Right renal cortex interstitium (tissue), 3 donors: ENCODE results near the gene RPAIN. TPM values are rescaled to one million over a fixed set of nuclear protein-coding genes. Genes with fewer than 3 reads are reported as not detected.
A peak's percentile ranks its signal among the peaks of the same experiment; 100 is the strongest.
"Not testable (repeated sequence)": the region's sequence is repeated elsewhere in the genome, so short reads cannot be mapped to it uniquely, and the experiment has no call there.

Experiments used
- DNase-seq, 3 donors: peaks; one replicate each; pipeline ENCODE4 v3.0.0-alpha.2; 2013; ENCODE audit warnings: low read depth in 3 of 3, low spot score in 2 of 3
- polyA plus RNA-seq, 3 donors: library from polyadenylated mRNA; unstranded; fragments of 120-200 nt; gene quantifications; one replicate each; pipeline ENCODE4 v1.2.1, GENCODE V29; 2013; ENCODE audit not compliant: insufficient read length in 3 of 3

RPAIN gene
- polyA plus RNA-seq, 3 donors, result 56.9 to 64.7 (median 58.1) TPM

DNA sequence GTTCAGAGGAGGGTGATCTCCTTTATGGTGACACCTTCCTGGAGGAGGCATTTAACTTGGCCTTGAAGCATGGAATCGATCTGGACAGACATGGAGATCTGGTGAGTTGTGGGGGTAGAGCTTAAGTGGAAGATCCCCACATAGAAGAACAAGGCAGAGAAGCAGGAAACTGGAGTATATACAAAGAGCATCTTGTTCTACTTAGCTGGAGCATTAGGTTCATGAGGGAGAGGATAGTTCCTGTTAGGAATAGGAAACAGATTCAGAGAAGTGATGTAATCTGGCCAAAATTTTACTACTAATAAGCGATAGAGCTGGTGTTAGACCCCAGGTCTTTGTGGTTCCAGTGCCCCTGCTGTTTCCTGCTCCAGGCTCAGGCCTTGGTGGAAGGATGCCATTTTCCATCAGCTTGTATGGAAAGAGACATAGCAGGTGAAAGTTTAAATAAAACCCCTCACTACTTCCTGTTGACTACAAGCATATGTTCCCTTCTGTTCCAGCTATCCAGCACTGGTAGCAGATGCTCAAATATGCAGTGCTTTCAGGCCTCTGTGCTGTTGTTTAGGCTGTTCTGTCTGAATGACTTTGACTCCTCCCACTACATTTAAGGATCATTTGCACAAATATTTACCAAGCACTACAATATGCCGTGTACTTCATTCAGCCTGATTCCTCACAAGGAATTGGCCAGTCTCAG lies 9.4 kb downstream of the RPAIN start:
- DNase-seq, result no peak

DNA sequence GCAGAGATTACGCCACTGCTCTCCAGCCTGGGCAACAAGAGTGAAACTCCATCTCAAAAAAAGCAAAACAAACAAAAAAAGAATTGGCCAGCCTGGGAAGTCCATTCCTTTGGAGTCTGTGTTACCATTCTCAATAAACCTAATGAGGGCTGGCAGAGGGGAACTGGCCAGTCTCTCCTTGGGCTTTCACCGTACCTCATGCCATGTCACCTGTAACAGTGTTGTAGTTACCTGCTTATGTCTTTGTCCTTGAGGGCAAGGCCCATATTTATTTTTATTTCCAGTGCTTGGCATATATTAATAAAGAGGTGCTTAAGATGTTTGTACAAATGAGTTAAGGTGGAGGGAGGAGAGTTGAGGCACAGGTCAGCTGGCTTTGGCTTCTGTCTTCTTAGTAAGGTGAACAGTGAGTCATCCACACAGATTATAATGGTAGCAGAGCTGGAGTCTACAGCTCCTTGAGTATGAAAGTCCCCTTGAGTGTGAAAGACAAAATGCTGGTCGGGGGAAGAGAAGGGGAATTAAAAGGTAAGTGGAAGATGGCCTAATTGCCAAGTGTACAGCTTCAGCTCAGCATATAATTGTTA lies 10.5 kb downstream of the RPAIN start:
- DNase-seq, result no peak

DNA sequence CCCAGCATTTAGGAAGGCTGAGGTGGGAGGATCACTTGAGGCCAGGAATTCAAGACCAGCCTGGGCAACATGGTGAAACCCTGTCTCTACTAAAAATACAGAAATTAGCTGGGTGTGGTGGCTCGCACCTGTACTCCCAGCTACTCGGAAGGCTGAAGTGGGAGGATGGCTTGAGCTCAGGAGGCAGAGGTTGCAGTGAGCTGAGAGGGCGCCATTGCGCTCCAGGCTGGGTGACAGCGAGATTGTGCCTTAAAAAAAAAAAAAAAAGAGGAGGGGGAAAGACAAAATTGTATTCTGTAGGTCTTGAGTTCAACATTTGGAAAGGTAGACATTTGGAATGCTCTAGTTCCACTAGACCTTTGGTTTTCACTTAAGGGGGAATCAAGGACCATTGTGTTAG lies 11.3 kb downstream of the RPAIN start:
- DNase-seq, result not testable (repeated sequence)

DNA sequence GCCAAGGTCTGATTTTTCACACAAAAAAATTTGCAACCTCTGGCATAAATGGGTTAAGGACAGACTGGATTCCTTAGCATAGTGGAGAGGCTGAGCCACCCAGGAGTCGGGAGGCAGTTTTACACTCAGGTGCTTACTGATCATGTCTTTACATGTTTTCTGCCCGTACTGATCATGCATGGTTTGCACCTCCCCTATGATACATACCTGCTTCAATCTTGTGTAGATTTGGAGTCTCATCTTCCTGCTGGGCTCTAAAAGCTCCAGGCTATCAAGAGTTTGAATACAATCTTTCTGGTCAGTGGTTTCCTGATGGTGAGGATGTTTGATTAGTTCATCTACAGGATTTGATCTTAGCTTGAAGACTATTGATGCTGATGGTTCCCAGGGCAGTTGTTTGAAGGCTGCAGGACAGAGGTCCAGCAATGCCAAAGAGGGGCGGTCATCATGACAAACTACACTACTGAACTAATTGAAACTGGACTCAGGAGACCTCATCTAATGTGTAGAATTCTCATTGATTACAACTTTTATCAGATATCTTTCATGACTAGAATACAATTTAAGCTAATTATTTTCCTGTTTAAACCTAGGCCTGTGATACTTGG lies 12.1 kb downstream of the RPAIN start:
- DNase-seq, result no peak

DNA sequence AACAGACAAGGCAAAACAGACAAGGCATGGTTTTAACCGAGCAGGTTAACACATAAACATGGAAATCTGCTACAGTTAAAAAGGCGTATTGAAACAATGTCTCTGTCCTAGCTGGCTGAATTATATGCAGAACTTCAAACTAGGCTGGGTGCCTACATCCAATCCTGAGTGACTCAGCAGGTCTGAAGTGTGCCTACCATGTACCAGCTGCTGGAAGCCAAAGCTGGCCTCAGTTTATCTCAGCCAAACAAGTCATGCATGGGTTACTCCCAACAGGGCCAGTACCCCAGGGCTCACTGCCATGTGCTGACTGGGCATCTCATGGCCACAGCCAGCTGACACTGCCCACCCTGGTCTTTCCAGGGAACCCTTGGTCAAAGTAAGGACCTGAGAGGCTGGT lies 15.0 kb downstream of the RPAIN start:
- DNase-seq, result no peak

DNA sequence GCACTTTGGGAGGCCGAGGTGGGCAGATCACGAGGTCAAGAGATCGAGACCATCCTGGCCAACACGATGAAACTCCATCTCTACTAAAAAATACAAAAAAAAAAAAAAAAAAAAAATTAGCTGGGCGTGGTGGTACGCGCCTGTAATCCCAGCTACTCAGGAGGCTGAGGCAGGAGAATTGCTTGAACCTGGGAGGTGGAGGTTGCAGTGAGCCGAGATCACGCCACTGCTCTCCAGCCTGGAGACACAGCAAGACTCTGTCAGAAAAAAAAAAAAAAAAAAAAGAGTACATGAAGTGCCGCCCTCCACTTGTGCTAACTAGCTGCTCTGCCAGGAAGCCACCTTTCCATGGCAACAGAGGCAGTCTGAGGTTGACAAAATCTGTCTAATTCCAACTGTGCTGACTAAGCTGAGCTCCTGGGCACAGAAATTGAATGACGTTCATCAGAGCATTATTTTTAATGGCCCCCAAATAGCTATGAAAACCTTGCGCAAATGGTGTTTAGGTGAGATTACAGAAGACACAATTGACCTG lies 15.9 kb downstream of the RPAIN start:
- DNase-seq, result not testable (repeated sequence)

DNA sequence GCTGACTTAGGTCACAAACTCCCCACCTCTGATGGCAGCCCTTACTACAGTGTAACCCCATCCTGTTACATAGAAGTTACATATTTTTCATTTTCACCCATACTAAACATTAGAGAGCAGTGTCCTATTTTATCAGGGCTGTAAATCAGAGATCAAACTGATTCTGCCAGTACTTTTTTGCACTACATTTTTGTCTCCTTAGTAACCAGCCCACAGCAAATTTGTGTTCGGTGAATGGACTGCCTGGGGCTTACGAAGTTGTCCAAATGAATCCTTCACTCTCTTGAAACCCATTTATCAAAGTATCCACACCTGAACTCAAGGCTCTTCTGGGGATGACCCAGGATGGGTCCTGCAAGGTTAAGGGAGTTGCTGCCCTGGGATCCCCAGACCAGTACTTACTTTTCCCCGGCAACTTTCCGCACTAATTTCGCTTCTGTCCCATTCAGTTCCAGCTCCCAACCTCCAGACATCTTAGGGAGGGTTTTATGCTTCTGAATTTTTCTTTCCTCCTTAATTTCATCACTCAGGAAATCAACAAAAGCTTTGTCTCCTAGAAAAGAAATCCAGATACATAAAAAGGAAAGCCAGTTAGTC lies 17.8 kb downstream of the RPAIN start:
- no peak for DNase-seq

DNA sequence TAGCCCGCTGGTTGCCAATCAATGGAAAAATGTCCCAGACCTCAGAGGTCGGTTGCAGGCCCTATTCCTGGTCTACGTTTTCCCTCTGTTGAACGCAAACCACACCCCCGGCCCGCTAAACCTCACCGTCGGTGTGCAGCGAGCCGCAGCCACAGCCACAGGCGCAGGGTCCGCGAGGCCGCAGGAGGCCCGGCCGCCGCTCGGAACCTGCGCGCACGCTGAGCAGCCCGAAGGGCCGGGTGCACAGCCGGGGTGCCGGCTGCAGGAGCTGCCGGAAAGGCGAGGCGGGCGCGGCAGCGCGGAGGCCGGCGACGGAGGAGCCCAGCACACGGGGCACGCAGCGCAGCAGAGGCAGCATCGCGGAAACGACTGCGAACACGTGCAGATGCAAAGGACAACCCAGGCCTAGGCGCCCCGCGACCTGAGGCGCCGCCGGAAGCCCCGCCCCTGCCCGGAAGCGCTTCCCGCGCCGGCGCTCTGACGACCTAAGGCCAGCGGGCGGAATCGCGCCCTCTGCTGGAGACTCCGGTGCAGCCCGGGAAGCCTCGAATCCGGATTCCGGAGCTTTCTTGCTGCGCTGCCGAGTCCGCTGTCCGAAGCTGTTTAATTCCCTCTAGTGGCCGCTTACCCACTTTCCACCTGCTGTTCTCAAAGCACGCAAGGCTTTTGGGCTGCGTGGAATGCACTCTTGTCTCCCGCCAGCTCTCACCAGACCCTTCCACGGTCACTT lies 18.9 kb downstream of the RPAIN start, which contains the start of gene C1QBP:
Gene C1QBP (minus strand): TSS at position 440 of the 730 bp plus-strand sequence. CDS start 82 bp downstream, at position 358.
- DNase-seq, result peak; percentile 84 to 88 (median 86)

DNA sequence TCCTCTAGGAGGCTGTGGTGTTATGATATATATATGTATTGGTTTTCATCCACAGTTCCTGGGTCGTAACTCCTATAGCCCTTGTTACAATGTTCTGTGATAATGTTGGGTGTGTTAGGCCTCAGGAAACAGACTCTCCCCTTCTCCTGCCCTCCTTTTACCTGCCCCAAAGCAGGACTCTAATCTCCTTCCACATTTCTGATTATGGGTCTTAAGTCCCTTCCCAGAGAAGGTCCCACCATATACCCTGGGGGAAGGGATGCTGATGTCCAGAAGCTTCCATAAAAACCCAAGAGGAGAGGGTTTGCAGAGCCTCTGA lies 19.4 kb downstream of the RPAIN start:
- no peak for DNase-seq

DNA sequence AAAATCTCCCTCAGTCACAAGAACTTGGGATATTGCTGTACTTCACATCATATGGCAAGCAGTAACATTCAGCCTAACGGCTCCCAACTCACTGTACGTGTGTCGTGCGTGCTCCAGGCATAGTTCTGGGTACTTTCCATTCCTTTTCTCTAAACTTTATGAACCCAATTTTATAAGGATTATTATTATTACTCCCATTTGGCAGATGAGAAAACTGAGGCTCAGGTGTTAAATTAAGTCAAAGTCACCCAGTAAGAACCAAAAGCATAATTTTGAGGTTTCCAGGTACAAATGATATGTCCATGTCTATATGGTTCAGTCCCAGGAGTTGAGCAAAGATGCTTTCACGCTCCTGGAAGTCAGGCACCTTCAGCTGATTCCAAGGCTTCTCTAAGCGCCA lies 23.7 kb downstream of the RPAIN start:
- DNase-seq, result no peak

DNA sequence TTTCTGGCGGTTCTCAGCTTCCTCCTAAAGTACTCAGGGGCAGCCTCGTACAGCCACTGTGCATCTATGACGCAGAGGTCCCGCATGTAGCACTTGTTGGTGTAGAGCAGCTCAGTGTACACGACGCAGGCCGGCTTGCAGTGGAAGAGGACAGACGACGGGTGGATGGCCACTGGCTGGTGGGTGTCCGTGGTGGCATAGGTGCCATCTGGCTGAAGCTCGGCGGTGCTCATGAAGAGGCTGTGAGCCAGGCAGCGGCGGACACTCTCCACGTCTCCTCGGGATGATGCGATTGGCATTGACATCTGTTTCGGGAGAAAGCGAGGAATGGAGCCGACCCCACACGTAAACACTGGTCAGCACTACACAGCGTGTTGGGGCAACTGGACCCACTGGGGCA lies 24.2 kb downstream of the RPAIN start:
- no peak for DNase-seq

DNA sequence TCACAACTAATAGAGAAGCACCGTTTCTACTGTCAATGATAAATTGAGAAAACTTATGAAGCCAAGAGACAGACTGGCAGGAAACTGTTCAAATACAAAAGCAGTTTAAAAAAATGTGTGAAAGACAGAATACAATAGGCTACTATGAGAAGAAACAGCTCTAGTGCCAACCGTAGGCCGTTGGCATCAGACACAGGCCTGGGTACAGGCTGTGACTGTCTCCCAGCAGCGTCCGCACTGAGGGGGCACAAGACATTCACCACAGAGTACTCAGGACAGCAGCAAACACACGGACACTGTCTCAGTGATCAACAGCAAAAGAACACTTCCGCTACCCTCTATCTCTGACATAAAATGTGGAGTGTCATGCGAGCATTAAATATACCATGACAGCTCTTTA lies 26.8 kb downstream of the RPAIN start:
- no peak for DNase-seq

DNA sequence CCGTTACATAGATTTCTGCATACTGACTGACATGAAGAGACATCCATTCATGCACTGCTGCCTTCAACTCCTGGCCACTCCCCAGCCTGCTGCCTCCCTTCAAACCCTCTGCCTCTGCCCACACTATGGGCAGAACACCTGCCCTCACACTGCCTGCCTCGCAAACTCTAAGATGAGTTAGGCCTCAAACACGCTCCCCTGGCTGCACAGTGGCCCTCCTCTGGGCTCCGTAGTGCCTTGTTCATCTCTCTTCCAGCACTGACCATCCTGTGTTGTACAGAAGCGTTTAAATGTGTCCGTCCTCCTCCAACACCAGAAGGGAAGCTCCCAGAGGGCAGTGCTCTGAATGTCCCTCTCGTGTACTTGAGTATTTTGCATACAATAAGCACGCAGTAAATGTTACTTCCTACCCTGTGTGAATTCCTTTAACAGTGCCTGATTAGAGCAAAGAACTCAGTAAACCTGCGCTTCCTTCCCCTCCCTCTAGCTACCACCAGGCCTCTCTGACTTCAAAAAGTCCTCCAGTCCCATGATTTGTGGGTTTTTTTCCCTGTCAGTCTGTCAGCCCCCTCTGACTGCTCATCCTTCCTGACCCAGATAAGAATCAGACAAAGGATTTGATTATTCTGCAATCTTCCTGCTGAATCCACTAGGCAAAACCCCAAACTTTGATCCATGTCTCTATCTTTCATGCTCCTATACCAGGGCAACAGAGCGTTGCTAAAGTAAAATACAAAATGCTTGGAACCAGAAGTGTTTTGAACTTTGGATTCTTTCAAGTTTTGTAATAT lies 44.9 kb downstream of the RPAIN start:
- DNase-seq, result no peak

DNA sequence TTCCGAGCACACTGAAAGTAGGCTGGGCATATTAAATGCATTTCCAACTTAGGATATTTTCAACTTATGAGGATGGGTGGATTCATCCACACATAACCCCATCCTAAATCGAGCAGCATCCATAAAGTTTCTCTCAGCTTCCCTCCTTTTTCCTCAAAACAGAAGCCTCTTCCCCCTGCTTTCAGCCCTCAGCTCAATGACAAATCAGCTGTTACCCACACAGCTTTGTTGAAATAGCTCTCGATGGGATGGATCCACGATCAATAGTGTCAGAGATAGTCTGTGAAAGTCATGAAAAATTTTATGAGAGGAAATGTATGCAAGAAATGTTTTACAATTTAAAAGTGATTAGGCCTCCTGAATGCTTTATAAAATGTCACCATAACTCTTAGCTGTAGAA lies 46.3 kb downstream of the RPAIN start:
- no peak for DNase-seq

DNA sequence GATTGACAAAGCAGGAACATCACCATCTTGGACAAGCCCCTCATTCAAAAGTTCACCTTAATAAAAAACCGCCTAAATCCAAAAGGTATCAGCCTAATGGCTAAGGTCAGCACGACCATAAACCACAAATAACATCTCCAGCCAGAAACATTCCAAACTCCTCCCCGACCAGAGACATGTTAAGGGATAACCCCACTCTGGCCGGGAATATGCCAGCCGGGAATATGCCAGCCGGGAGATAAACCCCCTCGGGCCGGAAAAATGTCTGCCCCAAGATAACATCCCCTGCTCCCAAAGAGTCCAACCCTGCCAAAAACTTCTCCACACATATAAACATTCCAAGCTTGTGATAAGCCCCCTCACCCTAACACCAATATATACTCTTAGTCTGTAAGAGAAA lies 47.4 kb downstream of the RPAIN start:
- DNase-seq, result no peak

DNA sequence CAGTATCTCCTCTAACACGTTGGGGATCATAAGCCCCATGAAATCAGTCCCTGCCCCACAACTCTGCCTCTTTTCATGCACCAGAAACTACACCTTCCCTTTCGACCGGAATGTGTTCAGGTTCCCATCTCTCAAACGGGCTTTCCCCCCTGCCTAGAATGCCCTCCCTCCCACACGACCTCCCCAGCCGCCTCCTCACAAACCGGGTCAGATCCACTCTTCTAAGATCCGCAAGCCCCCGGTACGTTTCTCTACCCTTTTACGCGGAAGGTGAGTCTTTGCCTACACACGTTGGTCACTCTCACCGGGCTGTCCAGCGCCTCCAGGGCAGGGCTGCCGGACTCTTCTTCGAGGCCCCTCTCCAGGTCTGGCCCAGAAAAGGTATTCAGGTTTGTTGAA lies 48.1 kb downstream of the RPAIN start:
- no peak for DNase-seq

DNA sequence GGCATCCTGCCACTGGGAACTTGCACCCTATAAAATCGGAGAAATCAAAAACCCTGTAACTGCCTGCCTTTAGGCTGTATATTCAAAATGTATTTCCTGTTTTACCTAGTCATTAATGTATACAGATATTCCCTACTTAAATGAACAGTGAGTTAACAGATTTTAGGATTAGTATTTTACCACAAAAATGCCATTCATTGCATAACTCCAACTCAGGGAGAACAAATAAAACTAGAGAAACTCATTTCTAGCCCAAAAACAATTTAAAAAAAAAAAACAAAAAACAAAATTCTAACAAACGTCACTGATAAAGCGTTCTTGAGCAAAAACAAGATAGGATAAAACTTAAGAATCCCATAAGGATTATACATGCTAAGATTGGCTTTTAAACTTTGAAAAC lies 52.5 kb downstream of the RPAIN start:
- DNase-seq, result no peak

DNA sequence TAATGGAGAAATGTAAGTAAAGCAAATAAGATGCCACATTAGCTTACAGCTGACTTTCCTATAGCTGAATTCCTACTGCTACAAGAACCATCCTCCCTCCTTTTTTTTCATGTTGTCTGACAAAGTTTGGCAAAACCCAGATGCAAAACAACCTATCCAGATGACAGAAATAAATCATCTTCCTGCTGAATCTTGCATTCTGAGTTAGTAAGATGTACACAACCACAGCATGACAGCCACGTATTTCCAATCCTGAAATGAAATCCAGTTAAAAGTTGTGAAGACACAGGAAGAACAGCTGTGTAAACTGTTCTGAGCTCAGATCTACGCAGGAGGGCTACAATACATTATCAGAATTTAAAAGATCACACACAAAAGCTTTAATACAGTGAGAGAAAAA lies 53.9 kb downstream of the RPAIN start:
- DNase-seq, result no peak

DNA sequence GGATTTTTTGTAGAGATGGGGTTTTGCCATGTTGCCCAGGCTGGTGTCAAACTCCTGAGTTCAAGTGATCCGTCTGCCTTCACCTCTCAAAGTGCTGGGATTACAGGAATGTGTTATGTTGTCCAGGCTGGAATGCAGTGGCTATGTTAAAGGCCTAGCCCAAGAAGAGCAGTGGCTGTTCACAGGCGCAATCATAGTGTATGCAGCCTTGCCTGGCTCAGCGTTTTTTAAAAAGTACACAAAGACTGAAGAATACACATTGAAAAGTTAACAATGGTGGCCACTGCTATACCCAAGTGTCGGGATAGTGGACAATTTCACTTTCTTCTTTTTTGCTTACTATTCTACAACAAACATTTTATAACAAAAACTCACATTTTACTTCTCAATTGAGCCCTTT lies 59.0 kb downstream of the RPAIN start:
- no peak for DNase-seq

DNA sequence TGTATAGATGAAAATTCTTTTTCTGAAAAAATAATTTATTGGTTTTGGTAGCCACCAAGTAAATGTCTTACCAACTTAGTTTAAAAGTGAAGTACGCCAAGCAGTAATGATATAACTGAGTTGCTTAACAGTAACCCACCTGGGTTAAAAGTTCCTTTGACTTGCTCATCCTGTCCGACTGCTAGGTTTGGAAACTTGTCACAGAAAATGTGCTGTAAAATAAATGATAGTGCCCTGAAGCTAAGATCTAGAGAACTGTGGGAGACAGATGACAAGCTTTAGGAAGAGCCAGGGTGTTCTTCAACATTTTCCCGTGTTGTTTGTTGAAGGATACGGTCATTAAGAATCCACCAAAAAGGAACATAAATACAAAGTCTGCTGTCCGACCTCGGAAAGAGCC lies 61.0 kb downstream of the RPAIN start:
- no peak for DNase-seq
